ENCODE data around the gene YIPF6. TPM values are rescaled to one million over a fixed set of nuclear protein-coding genes. Genes with fewer than 3 reads are reported as not detected.

Gene YIPF6
- total and polyA plus RNA-seq, 9 donors, result 22.1 to 29.7 (median 26.5) TPM

DNA sequence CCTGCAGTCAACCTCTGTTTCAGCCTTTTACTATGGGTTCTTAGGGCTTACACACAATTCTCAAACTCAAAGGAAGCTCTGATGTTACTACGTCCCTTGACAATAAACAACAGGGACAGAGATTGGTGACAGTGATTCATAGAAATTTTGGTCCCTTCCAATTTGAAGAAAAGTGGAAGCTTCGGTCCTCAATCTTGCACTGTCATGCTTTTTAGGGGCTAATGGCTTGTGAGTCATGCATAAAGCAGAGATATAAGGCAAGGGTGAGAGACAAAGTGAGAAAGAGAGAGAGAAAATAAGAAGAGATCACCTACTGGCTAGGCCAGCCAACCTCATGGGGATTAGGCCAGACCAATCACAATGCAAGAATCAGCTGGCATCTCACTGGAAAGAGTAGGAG, 85.4 kb downstream of the YIPF6 start:
- 77% methylated on average over 1 of the region's 2 CpGs for WGBS (ENCODE audit: insufficient coverage)
- H3K4me1 ChIP-seq (ENCODE audit: control insufficient read depth, insufficient read depth, low read length), result no peaks in the 10 kb centered on the region
- H3K4me3 ChIP-seq (ENCODE audit: low read length), result no peak overlapping the region
- peaks cover 10% of the 10 kb centered on the region for H3K27me3 ChIP-seq (ENCODE audit: control insufficient read depth, insufficient read depth, low read length)
- no peaks in the 10 kb centered on the region for H3K9me3 ChIP-seq (replicated peaks; ENCODE audit: control insufficient read depth, low read depth, low read length)
- H3K36me3 ChIP-seq (ENCODE audit: control insufficient read depth, insufficient read depth, low read length), result no peaks in the 10 kb centered on the region
- DNase-seq, result no peak
- no peak overlapping the region for H3K27ac ChIP-seq (ENCODE audit: low read length)

Other genes with a start within 250 kb of the YIPF6 start
- 15.6 TPM for gene OPHN1, start 65.6 kb upstream of the YIPF6 start, total RNA-seq
- gene OPHN1, start 65.6 kb upstream of the YIPF6 start, polyA plus RNA-seq (ENCODE audit: insufficient read depth in 1 of 8, insufficient read length in 8 of 8, low replicate concordance in 1 of 8), result 10 to 100 TPM in 6 of 8 donors, 1 to 10 TPM in 2; 9.2 to 15.7 (median 14.2) TPM
- gene STARD8, start 148.6 kb downstream of the YIPF6 start, total RNA-seq, result 13.1 TPM
- gene STARD8, start 148.6 kb downstream of the YIPF6 start, polyA plus RNA-seq (ENCODE audit: insufficient read depth in 1 of 8, insufficient read length in 8 of 8, low replicate concordance in 1 of 8), result 10 to 100 TPM; 13.2 to 20.2 (median 17.3) TPM

Data from muscle of leg (tissue), 11 donors.